Activated naive CD4-positive, alpha-beta T cell treated with anti-CD3 and anti-CD28 coated beads, Interleukin-2, amount 50 U/mL, for 72 hours (primary cell): ENCODE data around the gene ATP4A. TPM values are rescaled to one million over a fixed set of nuclear protein-coding genes. Genes with fewer than 3 reads are reported as not detected.

Experiments
- ATAC-seq, 2 donors: fragments of 150-1000 bp; cut with Tn5 transposase; 2 replicates each; pipeline ENCODE4 v1.10.0; 2021; ENCODE audit warnings: mild to moderate bottlenecking in 2 of 2, moderate library complexity in 2 of 2
- DNase-seq, 2 donors: peaks; one replicate each; pipeline ENCODE4 v3.0.0; 2021 to 2022; ENCODE audit warnings: low spot score in 2 of 2
- H3K27ac Mint-ChIP-seq, 2 donors: one replicate each; pipeline ENCODE4 v1.8.0; 2022; ENCODE audit warnings: mild to moderate bottlenecking in 2 of 2, mixed read lengths in 2 of 2
- H3K36me3 Mint-ChIP-seq, 2 donors: one replicate each; pipeline ENCODE4 v1.8.0; 2022; ENCODE audit warnings: mixed read lengths in 2 of 2
- H3K9me3 Mint-ChIP-seq, 2 donors: one replicate each; pipeline ENCODE4 v1.8.0; 2022; ENCODE audit warnings: mixed read lengths in 2 of 2
- total RNA-seq, 2 donors: library from RNA; stranded (reverse); gene quantifications; one replicate each; pipeline ENCODE4 v1.2.3, GENCODE V29; 2022

Gene ATP4A
- total RNA-seq, 2 donors from 2014 or later, result not detected

GRCh38 chr19:35578707-35579106, 15.2 kb upstream of the ATP4A start:
- ATAC-seq (no peak), DNase-seq (no peak)
- Mint-ChIP-seq H3K27ac (no peak overlapping the region), H3K9me3 (peaks cover 23 to 27% of the 10 kb centered on the region in 2 donors), H3K36me3 (peaks cover 26 to 27% of the 10 kb centered on the region in 2 donors)

GRCh38 chr19:35577918-35578317, 14.5 kb upstream of the ATP4A start:
- no peak for DNase-seq
- Mint-ChIP-seq H3K36me3 (peaks cover 26 to 27% of the 10 kb centered on the region in 2 donors), H3K9me3 (peaks cover 18 to 27% of the 10 kb centered on the region in 2 donors), H3K27ac (no peak overlapping the region)
- ATAC-seq, result no peak

- H3K27ac Mint-ChIP-seq, result no peak overlapping the region
- H3K9me3 Mint-ChIP-seq, result peaks cover 11 to 19% of the 10 kb centered on the region in 2 donors
- ATAC-seq, result no peak
- H3K36me3 Mint-ChIP-seq, result peaks cover 12 to 14% of the 10 kb centered on the region in 2 donors
- no peak for DNase-seq
Measured at GRCh38 chr19:35571406-35571965, 8.0 kb upstream of the ATP4A start.

GRCh38 chr19:35569281-35569781, 5.9 kb upstream of the ATP4A start:
- H3K9me3 Mint-ChIP-seq, result no peaks in the 10 kb centered on the region
- no peak overlapping the region for H3K27ac Mint-ChIP-seq
- no peaks in the 10 kb centered on the region for H3K36me3 Mint-ChIP-seq
- DNase-seq (no peak), ATAC-seq (no peak)

GRCh38 chr19:35566738-35567137, 3.3 kb upstream of the ATP4A start:
- Mint-ChIP-seq H3K9me3 (no peaks in the 10 kb centered on the region), H3K27ac (no peak overlapping the region), H3K36me3 (no peaks in the 10 kb centered on the region)
- DNase-seq, result no peak
- no peak for ATAC-seq

- no peaks in the 10 kb centered on the region for H3K9me3 Mint-ChIP-seq
- no peak overlapping the region for H3K27ac Mint-ChIP-seq
- H3K36me3 Mint-ChIP-seq, result no peaks in the 10 kb centered on the region
- ATAC-seq (no peak), DNase-seq (no peak)
Measured at GRCh38 chr19:35565016-35565856, 1.8 kb upstream of the ATP4A start.

- Mint-ChIP-seq H3K36me3 (no peaks in the 10 kb centered on the region), H3K27ac (no peak overlapping the region), H3K9me3 (no peaks in the 10 kb centered on the region)
- no peak for DNase-seq
- no peak for ATAC-seq
Measured at GRCh38 chr19:35562776-35563175, 682 bp downstream of the ATP4A start.

GRCh38 chr19:35562336-35562735, 1.1 kb downstream of the ATP4A start:
- H3K36me3 Mint-ChIP-seq, result no peaks in the 10 kb centered on the region
- H3K27ac Mint-ChIP-seq, result no peak overlapping the region
- DNase-seq, result no peak
- no peak for ATAC-seq
- no peaks in the 10 kb centered on the region for H3K9me3 Mint-ChIP-seq

- Mint-ChIP-seq H3K27ac (no peak overlapping the region), H3K36me3 (no peaks in the 10 kb centered on the region), H3K9me3 (no peaks in the 10 kb centered on the region)
- ATAC-seq (no peak), DNase-seq (no peak)
Measured at GRCh38 chr19:35561436-35561835, 2.0 kb downstream of the ATP4A start.

GRCh38 chr19:35560677-35561076, 2.8 kb downstream of the ATP4A start:
- no peak for ATAC-seq
- DNase-seq, result no peak
- H3K36me3 Mint-ChIP-seq, result no peaks in the 10 kb centered on the region
- no peak overlapping the region for H3K27ac Mint-ChIP-seq
- H3K9me3 Mint-ChIP-seq, result no peaks in the 10 kb centered on the region

- H3K9me3 Mint-ChIP-seq, result no peaks in the 10 kb centered on the region
- DNase-seq, result no peak
- H3K36me3 Mint-ChIP-seq, result no peaks in the 10 kb centered on the region
- ATAC-seq, result no peak
- no peak overlapping the region for H3K27ac Mint-ChIP-seq
Measured at GRCh38 chr19:35560271-35560670, 3.2 kb downstream of the ATP4A start.

GRCh38 chr19:35559781-35560180, 3.7 kb downstream of the ATP4A start:
- DNase-seq (no peak), ATAC-seq (no peak)
- Mint-ChIP-seq H3K36me3 (no peaks in the 10 kb centered on the region), H3K27ac (no peak overlapping the region), H3K9me3 (no peaks in the 10 kb centered on the region)

- no peak for DNase-seq
- no peak overlapping the region for H3K27ac Mint-ChIP-seq
- H3K9me3 Mint-ChIP-seq, result no peaks in the 10 kb centered on the region
- H3K36me3 Mint-ChIP-seq, result no peaks in the 10 kb centered on the region
- ATAC-seq, result no peak
Measured at GRCh38 chr19:35559281-35559659, 4.2 kb downstream of the ATP4A start.

- H3K36me3 Mint-ChIP-seq, result no peaks in the 10 kb centered on the region
- no peaks in the 10 kb centered on the region for H3K9me3 Mint-ChIP-seq
- H3K27ac Mint-ChIP-seq, result no peak overlapping the region
- no peak for DNase-seq
- ATAC-seq, result peak in 1 of 2 donors; percentile 30
Measured at GRCh38 chr19:35558400-35559280, 4.8 kb downstream of the ATP4A start.

GRCh38 chr19:35557539-35558399, 5.7 kb downstream of the ATP4A start:
- Mint-ChIP-seq H3K9me3 (no peaks in the 10 kb centered on the region), H3K27ac (no peak overlapping the region), H3K36me3 (no peaks in the 10 kb centered on the region)
- ATAC-seq (peak; percentile 66 to 71), DNase-seq (peak in 1 of 2 donors; percentile 57)

GRCh38 chr19:35556846-35557538, 6.5 kb downstream of the ATP4A start:
- Mint-ChIP-seq H3K27ac (peak overlapping the region in 1 of 2 donors; percentile 6), H3K36me3 (no peaks in the 10 kb centered on the region)

More at GRCh38 chr19:35556846-35557538, 6.5 kb downstream of the ATP4A start:
- H3K9me3 Mint-ChIP-seq, result no peaks in the 10 kb centered on the region
- DNase-seq (no peak), ATAC-seq (no peak)
